ENCODE measurements around the gene FAAP100.

Gene FAAP100

DNA sequence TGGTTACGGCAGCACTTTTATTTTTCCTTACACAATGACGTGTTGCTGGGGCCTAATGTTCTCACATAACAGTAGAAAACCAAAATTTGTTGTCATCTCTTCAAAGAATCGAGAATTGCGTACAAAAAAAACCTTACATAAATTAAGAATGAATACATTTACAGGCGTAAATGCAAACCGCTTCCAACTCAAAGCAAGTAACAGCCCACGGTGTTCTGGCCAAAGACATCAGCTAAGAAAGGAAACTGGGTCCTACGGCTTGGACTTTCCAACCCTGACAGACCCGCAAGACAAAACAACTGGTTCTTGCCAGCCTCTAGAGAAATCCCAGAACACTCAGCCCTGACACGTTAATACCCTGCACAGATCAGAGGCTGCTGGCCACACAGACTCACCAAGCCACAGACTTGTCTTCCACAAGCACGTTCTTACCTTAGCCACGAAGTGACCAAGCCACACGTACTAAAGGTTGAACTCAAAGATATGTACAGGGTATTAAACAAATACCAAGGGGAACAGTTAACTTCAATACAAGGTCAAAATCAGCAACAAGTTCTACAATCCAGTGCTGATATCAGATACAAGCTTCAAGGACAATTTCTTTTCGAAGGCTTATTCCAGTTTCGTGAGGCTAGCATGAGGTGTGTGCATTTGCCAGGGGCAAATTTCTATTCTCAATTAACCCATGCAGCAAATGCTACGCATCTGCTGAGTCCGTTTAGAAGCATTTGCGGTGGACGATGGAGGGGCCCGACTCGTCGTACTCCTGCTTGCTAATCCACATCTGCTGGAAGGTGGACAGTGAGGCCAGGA is 42.0 kb downstream of the FAAP100 start:
- peak; percentile 43 for DNase-seq

GRCh38 chr17:81509207-81509971 is 42.8 kb downstream of the FAAP100 start:
- peak; percentile 65 for DNase-seq

DNA sequence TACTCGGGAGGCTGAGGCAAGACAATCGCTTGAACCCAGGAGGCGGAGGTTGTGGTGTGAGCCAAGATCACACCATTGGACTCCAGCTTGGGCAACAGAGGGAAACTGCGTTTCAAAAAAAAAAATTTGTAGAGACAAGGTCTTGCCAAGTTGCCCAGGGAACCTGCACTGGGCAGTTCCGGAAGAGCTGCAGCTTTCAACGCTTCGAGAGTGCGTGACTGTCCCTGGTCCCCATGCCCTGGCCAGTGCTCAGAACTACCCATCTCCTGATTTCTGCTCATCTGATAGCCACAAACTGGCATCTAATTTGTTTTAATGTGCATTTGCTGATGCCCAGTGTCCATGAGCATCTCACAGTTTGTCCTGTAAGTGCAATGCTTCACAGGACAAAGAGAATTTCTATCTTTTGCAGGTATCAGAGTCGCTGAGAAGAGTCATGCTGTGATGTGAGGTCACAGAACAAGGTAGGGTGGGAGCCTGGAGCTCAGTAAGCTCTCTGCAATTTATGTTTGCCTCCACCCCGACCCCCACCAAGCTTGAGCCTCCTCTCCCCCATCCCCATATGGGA is 43.4 kb downstream of the FAAP100 start:
- peak; percentile 78 for DNase-seq

GRCh38 chr17:81503619-81504018 is 48.5 kb downstream of the FAAP100 start:
- DNase-seq, result no peak

DNA sequence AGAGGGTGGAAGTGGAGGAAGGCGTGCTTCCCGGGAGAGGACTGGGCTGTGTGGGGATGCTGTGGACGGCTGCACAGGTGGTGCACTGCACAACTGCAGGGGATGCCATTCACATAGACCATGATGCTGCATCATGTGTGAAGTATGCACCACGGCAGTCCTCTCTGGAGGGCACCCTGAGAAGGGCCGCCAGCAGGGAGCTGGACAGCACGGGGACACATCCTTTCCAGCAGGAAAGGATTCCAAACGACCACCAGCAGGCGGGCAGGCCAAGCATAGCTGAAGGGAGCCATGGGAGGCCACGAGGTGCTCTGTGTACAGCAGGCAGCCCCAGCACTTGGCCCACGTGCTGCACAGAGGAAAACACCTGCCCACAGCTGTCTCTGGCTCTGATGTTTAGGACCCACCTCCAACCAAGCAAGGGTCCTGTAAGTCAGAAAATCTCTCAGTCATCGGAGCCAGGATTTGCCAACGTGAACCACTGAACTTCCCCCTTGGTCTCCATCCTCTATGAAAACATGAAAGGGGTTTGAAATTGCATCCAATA is 49.6 kb downstream of the FAAP100 start:
- no peak for DNase-seq

- peak; percentile 49 for DNase-seq
Measured at GRCh38 chr17:81500047-81500446, 52.1 kb downstream of the FAAP100 start.

GRCh38 chr17:81499601-81499970 is 52.6 kb downstream of the FAAP100 start:
- no peak for DNase-seq

GRCh38 chr17:81498953-81499600 is 53.1 kb downstream of the FAAP100 start:
- no peak for DNase-seq

GRCh38 chr17:81494626-81495377 is 57.4 kb downstream of the FAAP100 start:
- DNase-seq, result no peak

DNA sequence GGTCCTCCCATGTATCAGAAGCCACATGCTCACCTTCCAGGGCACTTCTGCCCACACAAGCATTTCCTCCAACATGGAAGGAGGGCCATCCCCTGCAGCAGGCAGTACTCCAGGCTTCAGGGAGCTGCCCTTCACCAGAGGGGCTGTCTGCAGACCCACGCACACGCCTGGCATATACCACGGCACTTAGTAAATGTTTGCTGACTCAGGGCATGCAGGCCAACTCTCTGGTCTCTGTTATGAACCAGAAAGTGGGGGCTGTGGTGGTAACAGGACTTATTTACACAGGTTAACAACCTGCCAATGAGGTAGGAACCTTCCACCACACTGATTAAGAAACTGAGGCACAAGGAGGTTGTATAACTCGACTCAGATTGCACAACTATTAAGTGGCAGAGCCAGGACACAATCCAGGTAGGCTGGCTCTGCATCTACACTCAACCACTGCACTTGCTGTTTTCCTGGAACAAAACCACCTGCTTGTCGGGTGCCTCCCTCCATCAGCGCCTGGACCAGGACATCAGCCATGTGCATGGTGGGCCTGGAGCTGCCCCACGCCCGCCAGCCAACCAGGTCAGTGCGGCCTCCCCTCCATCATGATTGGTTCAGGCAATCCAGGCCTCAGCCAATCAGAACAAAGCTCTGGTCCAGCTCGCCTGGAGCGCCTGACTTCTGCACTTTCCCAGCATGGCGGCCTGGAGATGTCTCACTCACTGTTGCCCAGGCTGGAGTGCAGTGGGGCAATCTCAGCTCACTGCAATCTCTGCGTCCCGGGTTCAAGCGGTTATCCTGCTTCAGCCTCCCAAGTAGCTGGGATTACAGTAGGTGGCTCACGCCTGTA is 58.7 kb downstream of the FAAP100 start:
- no peak for DNase-seq

DNA sequence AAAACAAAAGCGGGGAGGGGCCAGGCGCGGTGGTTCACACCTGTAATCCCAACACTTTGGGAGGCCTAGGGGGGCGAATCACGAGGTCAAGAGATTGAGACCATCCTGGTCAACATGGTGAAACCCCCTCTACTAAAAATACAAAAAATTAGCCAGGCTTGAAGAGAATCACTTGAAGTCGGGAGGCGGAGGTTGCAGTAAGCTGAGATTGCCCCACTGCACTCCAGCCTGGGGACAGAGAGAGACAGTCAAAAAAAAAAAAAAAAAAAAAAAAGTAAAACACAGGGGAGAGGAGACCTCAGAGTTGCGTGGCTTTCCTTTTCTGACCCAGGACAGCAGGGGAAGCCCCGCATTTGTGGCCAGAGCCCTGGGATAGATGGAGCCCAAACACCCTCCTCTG is 59.4 kb downstream of the FAAP100 start:
- DNase-seq, result no peak

- DNase-seq, result no peak
Measured at GRCh38 chr17:81492202-81492601, 60.0 kb downstream of the FAAP100 start.

DNA sequence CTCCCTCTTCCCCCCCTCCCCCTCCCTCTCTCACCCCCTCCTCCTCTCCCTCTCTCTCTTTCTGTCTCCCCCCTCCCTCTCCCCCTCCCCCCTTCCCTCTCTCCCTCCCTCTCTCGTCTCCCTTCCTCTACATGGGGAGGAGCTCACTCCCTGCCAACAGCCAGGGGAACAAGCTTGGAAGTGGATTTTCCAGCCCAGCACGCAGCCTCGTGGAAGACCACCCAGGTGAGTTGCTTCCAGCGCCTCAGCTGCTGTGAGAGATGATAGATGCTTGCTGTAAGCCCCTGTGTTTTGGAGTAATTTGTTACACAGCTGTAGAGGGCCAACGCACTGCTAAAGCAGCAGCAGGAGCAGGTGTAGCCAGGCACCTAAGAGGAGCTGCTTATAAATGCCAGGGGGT is 60.4 kb downstream of the FAAP100 start:
- no peak for DNase-seq

GRCh38 chr17:81491181-81491581 is 61.0 kb downstream of the FAAP100 start:
- no peak for DNase-seq

- no peak for DNase-seq
Measured at GRCh38 chr17:81489998-81490992, 61.9 kb downstream of the FAAP100 start.
